GM18861 (cell line): ENCODE data around the gene TRAPPC13.
A peak's percentile ranks its signal among the peaks of the same experiment; 100 is the strongest.
"Not testable (repeated sequence)": the region's sequence is repeated elsewhere in the genome, so short reads cannot be mapped to it uniquely, and the experiment has no call there.

ENCODE experiments used
- ATAC-seq: cut with Tn5 transposase; IDR thresholded peaks from one replicate; pipeline ENCODE4 v1.9.1; 2021; ENCODE audit not compliant: unreplicated experiment

The TRAPPC13 gene

GRCh38 chr5:65624571-65625555, at the start of gene TRAPPC13, which contains the start of gene SHLD3:
Gene TRAPPC13 (plus strand): TSS chr5:65625027. CDS start chr5:65625061, 34 bp downstream.
Gene SHLD3 (plus strand): TSS chr5:65625027. CDS start chr5:65629588, 4,561 bp downstream.
- ATAC-seq: peak; percentile 48

GRCh38 chr5:65577141-65577540, 47.7 kb upstream of the TRAPPC13 start:
- ATAC-seq: no peak

- ATAC-seq: no peak
Observed at GRCh38 chr5:65588694-65589093, 36.1 kb upstream of the TRAPPC13 start.

GRCh38 chr5:65601761-65602160, 23.1 kb upstream of the TRAPPC13 start:
- not testable (repeated sequence) for ATAC-seq

GRCh38 chr5:65611524-65611923, 13.3 kb upstream of the TRAPPC13 start:
- no peak for ATAC-seq

GRCh38 chr5:65612298-65612907, 12.4 kb upstream of the TRAPPC13 start:
- ATAC-seq: no peak

GRCh38 chr5:65620021-65620420, 4.8 kb upstream of the TRAPPC13 start:
- no peak for ATAC-seq

GRCh38 chr5:65621961-65622360, 2.9 kb upstream of the TRAPPC13 start:
- ATAC-seq: not testable (repeated sequence)

- no peak for ATAC-seq
Observed at GRCh38 chr5:65623482-65623881, 1.3 kb upstream of the TRAPPC13 start.

GRCh38 chr5:65624025-65624570, 729 bp upstream of the TRAPPC13 start, which contains the start of gene TRIM23:
Gene TRIM23 (minus strand): TSS chr5:65624333. CDS start chr5:65624274, 59 bp downstream.
- peak; percentile 90 for ATAC-seq

- ATAC-seq: no peak
Observed at GRCh38 chr5:65625743-65626142, 916 bp downstream of the TRAPPC13 start.

GRCh38 chr5:65630981-65631380, 6.2 kb downstream of the TRAPPC13 start:
- no peak for ATAC-seq

- ATAC-seq: no peak
Observed at GRCh38 chr5:65640240-65640639, 15.4 kb downstream of the TRAPPC13 start.

GRCh38 chr5:65646938-65647337, 22.1 kb downstream of the TRAPPC13 start:
- ATAC-seq: no peak

- no peak for ATAC-seq
Observed at GRCh38 chr5:65647941-65648340, 23.1 kb downstream of the TRAPPC13 start.

GRCh38 chr5:65651144-65651543, 26.3 kb downstream of the TRAPPC13 start:
- no peak for ATAC-seq

- ATAC-seq: no peak
Observed at GRCh38 chr5:65654713-65655112, 29.9 kb downstream of the TRAPPC13 start.

GRCh38 chr5:65663804-65664521, 39.1 kb downstream of the TRAPPC13 start:
- ATAC-seq: no peak

GRCh38 chr5:65668696-65669095, 43.9 kb downstream of the TRAPPC13 start:
- ATAC-seq: no peak

- ATAC-seq: no peak
Observed at GRCh38 chr5:65672796-65673195, 48.0 kb downstream of the TRAPPC13 start.

GRCh38 chr5:65674749-65675148, 49.9 kb downstream of the TRAPPC13 start:
- no peak for ATAC-seq
